HG03432 (cell line): ENCODE results near the gene PSD2.

Experiments used
- ATAC-seq: cut with Tn5 transposase; IDR thresholded peaks from one replicate; pipeline ENCODE4 v1.9.1; 2021; ENCODE audit warnings: mild to moderate bottlenecking, moderate library complexity; ENCODE audit not compliant: unreplicated experiment

The PSD2 gene

GRCh38 chr5:139854029-139854605 lies 58.5 kb downstream of the PSD2 start:
- ATAC-seq = no peak

- ATAC-seq = no peak
These were observed 59.3 kb downstream of the PSD2 start for GRCh38 chr5:139854953-139855352.

GRCh38 chr5:139855451-139855850 lies 59.8 kb downstream of the PSD2 start:
- no peak for ATAC-seq

- ATAC-seq = no peak
These were observed 60.4 kb downstream of the PSD2 start for GRCh38 chr5:139855946-139856540.

- no peak for ATAC-seq
These were observed 61.1 kb downstream of the PSD2 start for GRCh38 chr5:139856714-139857113.

GRCh38 chr5:139859013-139859412 lies 63.4 kb downstream of the PSD2 start:
- no peak for ATAC-seq

- no peak for ATAC-seq
These were observed 65.6 kb downstream of the PSD2 start for GRCh38 chr5:139861021-139861888.

- ATAC-seq = no peak
These were observed 66.2 kb downstream of the PSD2 start for GRCh38 chr5:139861889-139862207.

- no peak for ATAC-seq
These were observed 66.7 kb downstream of the PSD2 start for GRCh38 chr5:139862313-139862712.

- ATAC-seq = no peak
These were observed 67.2 kb downstream of the PSD2 start for GRCh38 chr5:139862803-139863202.

GRCh38 chr5:139863361-139863760 lies 67.8 kb downstream of the PSD2 start:
- ATAC-seq = no peak

- peak; percentile 74 for ATAC-seq
These were observed 68.4 kb downstream of the PSD2 start for GRCh38 chr5:139863855-139864558.

- ATAC-seq = no peak
These were observed 69.3 kb downstream of the PSD2 start for GRCh38 chr5:139864716-139865483.

GRCh38 chr5:139867109-139867508 lies 71.5 kb downstream of the PSD2 start:
- no peak for ATAC-seq

GRCh38 chr5:139867581-139867980 lies 72.0 kb downstream of the PSD2 start:
- ATAC-seq = no peak

- no peak for ATAC-seq
These were observed 73.6 kb downstream of the PSD2 start for GRCh38 chr5:139869042-139869790.

- no peak for ATAC-seq
These were observed 75.1 kb downstream of the PSD2 start for GRCh38 chr5:139870677-139871076.

GRCh38 chr5:139871614-139872013 lies 76.0 kb downstream of the PSD2 start:
- no peak for ATAC-seq

- ATAC-seq = no peak
These were observed 76.6 kb downstream of the PSD2 start for GRCh38 chr5:139872052-139872766.
